Activated T-cell treated with anti-CD3 and anti-CD28 coated beads, Interleukin-2, amount 50 U/mL, for 48 hours (primary cell): ENCODE measurements around the gene PRRC2A.

Source experiments
- DNase-seq, 2 experiments: peaks; one replicate each; pipeline ENCODE4 v3.0.0-alpha.2; 2020

PRRC2A gene

DNA sequence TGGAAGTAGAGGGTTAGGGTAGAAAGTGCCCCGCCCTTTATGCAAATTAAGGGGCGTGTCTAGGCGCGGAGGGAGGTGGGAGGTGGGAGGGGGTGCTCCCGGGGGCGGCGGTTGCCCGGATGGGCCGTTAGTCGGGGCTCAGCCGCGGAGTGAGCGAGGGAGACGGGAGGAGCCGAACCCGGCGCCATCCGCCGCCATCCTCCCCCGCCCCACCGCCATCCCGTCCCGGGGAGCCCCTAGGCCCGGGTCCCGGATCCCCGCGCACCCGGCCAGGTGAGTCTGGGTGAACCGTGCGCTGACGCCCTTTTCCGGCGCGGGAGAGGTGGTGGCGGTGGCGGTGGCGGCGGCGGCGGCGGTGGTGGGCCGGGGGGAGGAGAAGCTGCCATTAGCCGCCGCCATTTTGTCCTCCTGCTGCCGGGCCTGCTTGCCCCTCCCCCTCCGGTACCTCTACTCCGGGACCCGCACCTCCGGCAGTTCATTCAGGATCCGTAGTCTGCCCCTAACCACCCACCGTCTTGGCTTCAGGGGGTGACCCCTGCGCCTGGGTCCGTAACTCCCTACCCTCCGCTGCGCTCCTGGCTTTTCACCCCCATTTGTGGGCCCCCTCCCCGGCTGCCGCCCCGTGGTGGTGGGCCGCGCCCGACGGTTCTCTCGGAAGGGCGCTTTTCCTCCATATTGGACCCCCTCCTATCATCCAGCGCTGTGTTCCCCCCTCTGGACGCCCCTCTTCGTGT is at the start of gene PRRC2A:
PRRC2A (plus strand) TSS at position 130 of the 734 bp plus-strand sequence. CDS start 2,075 bp downstream, outside the sequence.
- no peak for DNase-seq

DNA sequence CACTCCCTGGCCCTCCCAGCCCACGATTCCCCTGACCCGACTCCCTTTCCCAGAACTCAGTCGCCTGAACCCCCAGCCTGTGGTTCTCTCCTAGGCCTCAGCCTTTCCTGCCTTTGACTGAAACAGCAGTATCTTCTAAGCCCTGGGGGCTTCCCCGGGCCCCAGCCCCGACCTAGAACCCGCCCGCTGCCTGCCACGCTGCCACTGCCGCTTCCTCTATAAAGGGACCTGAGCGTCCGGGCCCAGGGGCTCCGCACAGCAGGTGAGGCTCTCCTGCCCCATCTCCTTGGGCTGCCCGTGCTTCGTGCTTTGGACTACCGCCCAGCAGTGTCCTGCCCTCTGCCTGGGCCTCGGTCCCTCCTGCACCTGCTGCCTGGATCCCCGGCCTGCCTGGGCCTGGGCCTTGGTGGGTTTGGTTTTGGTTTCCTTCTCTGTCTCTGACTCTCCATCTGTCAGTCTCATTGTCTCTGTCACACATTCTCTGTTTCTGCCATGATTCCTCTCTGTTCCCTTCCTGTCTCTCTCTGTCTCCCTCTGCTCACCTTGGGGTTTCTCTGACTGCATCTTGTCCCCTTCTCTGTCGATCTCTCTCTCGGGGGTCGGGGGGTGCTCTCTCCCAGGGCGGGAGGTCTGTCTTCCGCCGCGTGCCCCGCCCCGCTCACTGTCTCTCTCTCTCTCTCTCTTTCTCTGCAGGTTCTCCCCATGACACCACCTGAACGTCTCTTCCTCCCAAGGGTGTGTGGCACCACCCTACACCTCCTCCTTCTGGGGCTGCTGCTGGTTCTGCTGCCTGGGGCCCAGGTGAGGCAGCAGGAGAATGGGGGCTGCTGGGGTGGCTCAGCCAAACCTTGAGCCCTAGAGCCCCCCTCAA is 48.2 kb upstream of the PRRC2A start, which contains the start of gene LTA:
LTA (plus strand) TSS at position 249 of the 871 bp plus-strand sequence; CDS start at position 703, 454 bp downstream.
- DNase-seq = peak; percentile 90 to 92

GRCh38 chr6:31573239-31574105 is 47.0 kb upstream of the PRRC2A start:
- DNase-seq = peak in 1 of 2 experiments; percentile 47

- peak; percentile 76 to 78 for DNase-seq
These were observed 46.1 kb upstream of the PRRC2A start for GRCh38 chr6:31574106-31575061.

DNA sequence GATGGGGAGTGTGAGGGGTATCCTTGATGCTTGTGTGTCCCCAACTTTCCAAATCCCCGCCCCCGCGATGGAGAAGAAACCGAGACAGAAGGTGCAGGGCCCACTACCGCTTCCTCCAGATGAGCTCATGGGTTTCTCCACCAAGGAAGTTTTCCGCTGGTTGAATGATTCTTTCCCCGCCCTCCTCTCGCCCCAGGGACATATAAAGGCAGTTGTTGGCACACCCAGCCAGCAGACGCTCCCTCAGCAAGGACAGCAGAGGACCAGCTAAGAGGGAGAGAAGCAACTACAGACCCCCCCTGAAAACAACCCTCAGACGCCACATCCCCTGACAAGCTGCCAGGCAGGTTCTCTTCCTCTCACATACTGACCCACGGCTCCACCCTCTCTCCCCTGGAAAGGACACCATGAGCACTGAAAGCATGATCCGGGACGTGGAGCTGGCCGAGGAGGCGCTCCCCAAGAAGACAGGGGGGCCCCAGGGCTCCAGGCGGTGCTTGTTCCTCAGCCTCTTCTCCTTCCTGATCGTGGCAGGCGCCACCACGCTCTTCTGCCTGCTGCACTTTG is 45.1 kb upstream of the PRRC2A start, which contains the start of gene TNF:
TNF (plus strand) TSS at position 231 of the 567 bp plus-strand sequence; CDS start at position 408, 177 bp downstream.
- DNase-seq = peak; percentile 92 to 93

GRCh38 chr6:31575952-31576685 is 44.4 kb upstream of the PRRC2A start:
- DNase-seq = peak in 1 of 2 experiments; percentile 43

- peak; percentile 70 to 71 for DNase-seq
These were observed 43.5 kb upstream of the PRRC2A start for GRCh38 chr6:31576897-31577578.

DNA sequence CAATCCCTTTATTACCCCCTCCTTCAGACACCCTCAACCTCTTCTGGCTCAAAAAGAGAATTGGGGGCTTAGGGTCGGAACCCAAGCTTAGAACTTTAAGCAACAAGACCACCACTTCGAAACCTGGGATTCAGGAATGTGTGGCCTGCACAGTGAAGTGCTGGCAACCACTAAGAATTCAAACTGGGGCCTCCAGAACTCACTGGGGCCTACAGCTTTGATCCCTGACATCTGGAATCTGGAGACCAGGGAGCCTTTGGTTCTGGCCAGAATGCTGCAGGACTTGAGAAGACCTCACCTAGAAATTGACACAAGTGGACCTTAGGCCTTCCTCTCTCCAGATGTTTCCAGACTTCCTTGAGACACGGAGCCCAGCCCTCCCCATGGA is 42.9 kb upstream of the PRRC2A start:
- no peak for DNase-seq

DNA sequence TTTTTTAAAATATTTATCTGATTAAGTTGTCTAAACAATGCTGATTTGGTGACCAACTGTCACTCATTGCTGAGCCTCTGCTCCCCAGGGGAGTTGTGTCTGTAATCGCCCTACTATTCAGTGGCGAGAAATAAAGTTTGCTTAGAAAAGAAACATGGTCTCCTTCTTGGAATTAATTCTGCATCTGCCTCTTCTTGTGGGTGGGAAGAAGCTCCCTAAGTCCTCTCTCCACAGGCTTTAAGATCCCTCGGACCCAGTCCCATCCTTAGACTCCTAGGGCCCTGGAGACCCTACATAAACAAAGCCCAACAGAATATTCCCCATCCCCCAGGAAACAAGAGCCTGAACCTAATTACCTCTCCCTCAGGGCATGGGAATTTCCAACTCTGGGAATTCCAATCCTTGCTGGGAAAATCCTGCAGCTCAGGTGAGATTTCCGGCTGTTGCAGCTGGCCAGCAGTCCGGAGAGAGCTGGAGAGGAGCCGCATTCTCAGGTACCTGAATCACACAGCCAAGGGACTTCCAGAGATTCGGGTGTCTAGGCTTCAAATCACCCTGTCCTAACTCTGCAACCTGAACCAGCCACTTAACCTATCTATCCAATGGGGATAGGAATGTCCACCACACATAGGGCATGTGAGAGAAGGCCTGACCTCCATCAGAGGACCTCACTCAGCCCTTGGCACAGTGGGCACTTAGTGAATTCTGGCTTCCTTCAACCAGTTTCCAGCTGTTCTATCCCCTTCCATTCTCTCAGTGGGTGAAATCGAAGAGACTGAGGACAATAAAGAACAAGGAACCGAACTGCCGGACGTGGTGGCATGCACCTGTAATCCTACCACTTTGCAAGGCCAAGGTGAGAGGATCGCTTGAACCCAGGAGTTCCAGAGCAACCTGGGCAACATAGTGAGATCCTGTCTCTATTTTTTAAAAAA is 42.1 kb upstream of the PRRC2A start:
- peak in 1 of 2 experiments; percentile 61 for DNase-seq

DNA sequence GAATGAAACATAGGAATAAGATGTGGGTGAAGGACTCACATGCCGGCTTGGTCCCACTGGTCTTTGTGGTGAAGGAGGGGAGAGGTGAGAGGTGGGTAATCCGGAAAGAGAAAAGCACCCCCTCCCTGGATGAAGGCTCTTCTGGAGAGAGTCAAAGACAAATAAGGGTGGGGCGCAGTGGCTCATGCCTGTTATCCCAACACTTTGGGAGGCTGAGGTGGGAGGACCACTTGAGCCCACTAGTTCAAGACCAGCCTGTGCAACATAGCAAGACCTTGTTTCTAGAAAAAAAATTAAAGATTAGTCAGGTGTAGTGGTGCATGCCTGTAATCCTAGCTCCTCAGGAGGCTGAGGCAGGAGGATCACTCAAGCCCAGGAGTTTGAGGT is 41.4 kb upstream of the PRRC2A start:
- peak in 1 of 2 experiments; percentile 64 for DNase-seq

DNA sequence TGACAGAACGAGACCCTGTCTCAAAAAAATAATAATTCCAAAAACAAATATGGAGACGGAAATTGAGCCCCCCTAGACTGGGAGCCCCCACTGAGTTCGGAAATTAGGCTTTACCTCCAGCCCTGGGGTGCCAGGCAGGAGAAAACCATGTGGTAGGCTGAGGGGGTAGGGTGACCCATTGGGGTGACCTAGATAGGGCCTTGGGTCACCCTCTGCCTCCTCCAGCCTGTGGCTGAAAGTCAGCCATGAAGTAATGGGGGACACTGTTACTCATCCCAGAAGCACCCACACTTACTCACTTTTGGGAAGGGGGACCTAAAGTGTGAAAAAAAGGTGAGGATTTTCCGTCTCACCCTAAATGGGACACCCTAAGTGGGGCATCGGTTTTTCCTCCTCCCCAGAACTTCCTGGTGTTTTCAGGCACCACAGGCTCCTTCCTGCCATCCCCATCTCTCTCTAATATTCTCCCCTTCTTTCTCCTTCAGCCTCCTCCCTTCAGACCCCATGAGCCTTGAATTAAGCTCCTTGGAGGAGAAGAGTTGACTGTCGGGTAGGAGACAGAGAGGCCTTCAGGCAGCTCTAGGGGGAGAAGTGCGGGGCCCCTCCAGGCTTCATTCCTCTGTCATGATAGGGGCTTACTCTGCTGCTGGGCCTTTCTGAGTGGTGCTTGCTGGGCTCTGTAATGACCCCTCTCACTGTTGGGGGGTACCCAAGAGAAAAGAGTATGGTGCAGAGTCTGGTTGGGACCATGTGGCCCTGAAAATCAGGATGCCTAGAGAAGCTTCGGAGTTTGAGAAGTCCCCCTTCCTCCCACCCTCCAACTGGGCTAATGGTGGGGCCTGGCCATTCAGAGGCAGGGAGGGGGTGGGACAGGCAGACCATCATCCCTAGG is 40.7 kb upstream of the PRRC2A start:
- DNase-seq = peak; percentile 65 to 68

DNA sequence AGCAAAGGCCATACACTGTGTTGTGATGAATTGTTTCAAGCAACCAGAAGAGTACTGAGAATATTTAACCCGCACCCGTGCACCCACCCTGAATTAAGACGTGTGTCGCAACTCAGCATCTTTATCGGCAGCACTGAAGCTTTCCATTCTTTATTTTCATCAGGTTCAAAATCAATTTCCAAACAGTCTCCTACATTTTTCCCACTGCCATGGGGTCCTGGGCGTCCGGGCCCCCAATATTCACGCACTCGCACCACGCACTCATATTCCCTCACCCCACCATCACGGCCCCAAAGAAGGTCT is 40.1 kb upstream of the PRRC2A start:
- no peak for DNase-seq

- peak; percentile 94 to 95 for DNase-seq
These were observed 39.6 kb upstream of the PRRC2A start for GRCh38 chr6:31580807-31581433.

DNA sequence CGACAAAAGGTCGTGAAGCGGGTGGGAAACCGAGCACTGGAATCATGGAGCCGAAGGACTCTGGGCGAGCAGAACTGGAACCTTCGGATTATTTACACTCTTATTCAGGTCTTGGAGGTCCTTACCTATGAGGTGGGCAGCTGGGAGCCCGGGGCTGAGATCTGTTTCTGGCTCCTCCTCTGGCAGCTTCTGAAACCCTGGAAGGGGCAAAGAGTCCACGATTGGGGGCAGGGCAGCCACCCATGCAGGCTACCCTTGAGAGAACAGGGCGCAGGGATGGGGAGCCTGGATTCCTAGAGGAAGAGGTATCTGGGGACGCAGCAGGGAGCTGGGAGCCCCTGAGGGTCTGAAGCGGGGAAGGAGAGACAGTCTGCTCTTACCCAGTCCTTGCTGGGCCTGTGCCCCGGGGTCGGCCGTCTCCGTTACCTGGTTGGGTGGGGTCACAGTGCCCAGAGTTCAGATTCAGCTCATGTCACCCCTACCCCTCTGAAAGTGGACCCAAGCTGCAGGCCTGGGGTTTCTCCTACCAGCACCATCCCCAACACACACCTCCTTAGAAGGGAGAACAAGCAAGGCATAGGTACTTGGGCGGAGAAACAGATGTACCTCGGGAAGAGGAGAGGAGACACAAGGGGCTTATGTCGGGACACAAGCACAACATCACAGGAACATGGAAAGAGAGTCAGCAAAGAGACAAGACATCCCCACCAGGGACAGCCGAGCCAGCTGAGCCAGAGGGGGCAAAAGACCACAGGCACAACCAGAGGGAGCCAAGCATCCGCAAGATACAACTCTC is 38.9 kb upstream of the PRRC2A start:
- DNase-seq = peak in 1 of 2 experiments; percentile 60

DNA sequence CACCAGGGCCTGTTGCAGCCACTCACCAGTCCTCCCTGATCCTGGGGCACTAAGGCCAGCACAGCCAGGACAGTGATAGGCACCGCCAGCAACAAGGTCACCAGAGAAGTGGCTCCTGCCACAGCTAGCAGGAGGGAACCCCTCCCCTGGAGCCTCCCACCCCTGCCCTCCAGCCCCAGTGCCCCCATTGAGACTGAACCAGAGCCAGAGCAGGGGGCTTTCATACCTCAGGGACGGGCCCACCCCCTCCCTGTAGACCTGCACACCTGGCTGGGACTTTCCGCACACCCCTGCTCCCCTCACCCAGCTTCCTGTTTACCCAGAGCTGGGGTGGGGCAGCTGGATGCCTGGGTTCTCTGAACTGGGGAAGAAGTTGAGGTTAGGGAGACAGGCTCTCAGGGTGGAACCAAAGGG is 38.3 kb upstream of the PRRC2A start, which contains the start of gene LTB:
LTB (minus strand) TSS at position 195 of the 414 bp plus-strand sequence; CDS start at position 188, 7 bp downstream.
- DNase-seq = peak in 1 of 2 experiments; percentile 57

GRCh38 chr6:31585491-31585890 is 35.0 kb upstream of the PRRC2A start:
- peak; percentile 69 to 71 for DNase-seq
